Epithelial cell of proximal tubule (primary cell): Measurements from ENCODE around the gene MCCC2. TPM values are rescaled to one million over a fixed set of nuclear protein-coding genes. Genes with fewer than 3 reads are reported as not detected.
A peak's percentile ranks its signal among the peaks of the same experiment; 100 is the strongest.

Source experiments
- DNase-seq: peaks from one replicate; pipeline ENCODE4 v3.0.0-alpha.2; 2011; ENCODE audit warnings: low read depth
- H3K4me3 ChIP-seq: 2 replicates; pipeline ENCODE4 v1.5.1; 2011; ENCODE audit warnings: low read depth, mild to moderate bottlenecking, low read length
- total RNA-seq: library from RNA; depleted of rRNA; stranded (reverse); fragments of >200 nt; gene quantifications from 2 replicates; pipeline ENCODE4 v1.2.3, GENCODE V29; 2015
- TF ChIP-seq, protein P1 (sequence below): conservative IDR thresholded peaks from 2 replicates; pipeline ENCODE4 v1.5.1; 2012; ENCODE audit warnings: low read depth, mild to moderate bottlenecking, low read length

Gene MCCC2
- total RNA-seq, 1 donor from 2014 or later: 25.3 TPM

DNA sequence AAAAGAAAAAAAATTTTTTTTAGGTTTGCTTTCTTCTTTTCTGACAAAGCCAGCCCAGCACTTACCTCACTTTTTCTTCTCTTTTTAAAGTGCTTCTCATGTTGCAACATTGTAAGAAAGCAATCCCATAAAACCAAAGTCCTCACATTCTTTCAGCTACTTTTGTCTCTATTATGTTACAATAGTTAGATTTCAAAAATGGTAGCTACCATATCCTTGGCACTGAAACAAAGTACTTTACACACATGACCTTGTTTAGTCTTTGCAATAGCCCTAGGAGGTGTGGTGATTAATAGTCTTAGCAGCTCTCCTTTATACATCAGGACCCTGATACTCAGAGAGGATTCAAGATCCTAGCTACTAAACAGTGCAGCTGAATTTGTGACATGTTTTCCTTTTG lies 108.5 kb downstream of the MCCC2 start:
- no peak overlapping the region for H3K4me3 ChIP-seq
- TF ChIP-seq, protein P1, sequence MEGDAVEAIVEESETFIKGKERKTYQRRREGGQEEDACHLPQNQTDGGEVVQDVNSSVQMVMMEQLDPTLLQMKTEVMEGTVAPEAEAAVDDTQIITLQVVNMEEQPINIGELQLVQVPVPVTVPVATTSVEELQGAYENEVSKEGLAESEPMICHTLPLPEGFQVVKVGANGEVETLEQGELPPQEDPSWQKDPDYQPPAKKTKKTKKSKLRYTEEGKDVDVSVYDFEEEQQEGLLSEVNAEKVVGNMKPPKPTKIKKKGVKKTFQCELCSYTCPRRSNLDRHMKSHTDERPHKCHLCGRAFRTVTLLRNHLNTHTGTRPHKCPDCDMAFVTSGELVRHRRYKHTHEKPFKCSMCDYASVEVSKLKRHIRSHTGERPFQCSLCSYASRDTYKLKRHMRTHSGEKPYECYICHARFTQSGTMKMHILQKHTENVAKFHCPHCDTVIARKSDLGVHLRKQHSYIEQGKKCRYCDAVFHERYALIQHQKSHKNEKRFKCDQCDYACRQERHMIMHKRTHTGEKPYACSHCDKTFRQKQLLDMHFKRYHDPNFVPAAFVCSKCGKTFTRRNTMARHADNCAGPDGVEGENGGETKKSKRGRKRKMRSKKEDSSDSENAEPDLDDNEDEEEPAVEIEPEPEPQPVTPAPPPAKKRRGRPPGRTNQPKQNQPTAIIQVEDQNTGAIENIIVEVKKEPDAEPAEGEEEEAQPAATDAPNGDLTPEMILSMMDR: no peak
- no peak for DNase-seq

DNA sequence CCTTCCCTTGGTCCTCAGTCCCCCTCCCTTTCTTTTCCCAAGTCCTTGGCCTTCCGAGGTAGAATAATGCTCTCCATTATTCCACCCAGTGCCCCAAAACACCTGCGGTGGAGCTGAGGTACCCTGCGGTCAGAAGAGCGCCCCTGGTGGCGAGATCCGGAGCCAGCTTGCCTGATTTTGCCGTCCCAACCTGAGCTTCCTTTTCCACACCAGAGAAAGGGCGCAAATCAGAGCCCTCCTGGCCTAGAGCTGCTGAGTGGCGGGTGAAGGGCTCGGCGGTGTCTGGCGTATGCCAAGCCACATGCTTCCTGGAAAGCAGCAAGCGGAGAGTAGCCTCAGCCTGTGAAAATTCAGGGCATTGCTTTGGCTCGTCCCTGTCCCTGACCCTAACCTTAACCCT lies 110.8 kb downstream of the MCCC2 start:
- no peak overlapping the region for H3K4me3 ChIP-seq
- no peak for DNase-seq
- TF ChIP-seq, protein P1: peak; percentile 64

DNA sequence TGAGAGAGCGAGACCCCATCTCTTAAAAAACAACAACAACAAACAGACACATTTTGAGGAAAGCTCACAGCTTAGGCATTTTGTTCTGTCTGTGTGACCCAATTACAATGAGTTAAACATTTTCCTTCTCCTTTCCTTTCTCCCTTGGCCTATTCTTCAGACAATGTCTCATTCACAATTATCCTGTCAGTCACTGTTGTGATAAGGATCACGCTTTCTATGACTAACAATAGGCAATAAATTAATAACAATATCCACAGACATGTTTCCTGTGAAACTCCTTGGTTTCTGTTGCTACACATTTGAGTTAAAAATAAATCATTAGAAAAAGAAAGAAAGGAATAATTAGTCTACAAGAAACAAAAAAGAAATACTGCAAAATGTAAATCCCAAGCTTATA lies 112.1 kb downstream of the MCCC2 start:
- H3K4me3 ChIP-seq: no peak overlapping the region
- no peak for DNase-seq
- TF ChIP-seq, protein P1: no peak

DNA sequence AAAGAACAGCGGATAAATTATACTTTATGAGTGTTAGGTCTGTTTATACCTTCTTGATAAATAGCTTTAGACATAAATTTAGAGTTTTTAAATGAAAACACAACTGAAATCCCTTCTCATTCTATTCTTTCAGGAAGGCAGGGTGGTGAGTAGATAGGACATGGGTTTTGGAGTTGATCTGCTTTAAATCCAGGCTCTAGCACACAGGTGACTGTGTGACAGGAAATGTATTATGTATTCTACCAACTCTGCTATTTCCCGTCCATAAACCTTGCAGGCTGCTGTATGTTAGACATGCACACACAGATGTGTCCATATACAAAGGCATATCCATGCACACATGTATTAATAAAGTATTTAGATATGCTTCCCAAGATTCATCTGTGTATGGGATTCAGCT lies 112.6 kb downstream of the MCCC2 start:
- DNase-seq: no peak
- TF ChIP-seq, protein P1: no peak
- no peak overlapping the region for H3K4me3 ChIP-seq

DNA sequence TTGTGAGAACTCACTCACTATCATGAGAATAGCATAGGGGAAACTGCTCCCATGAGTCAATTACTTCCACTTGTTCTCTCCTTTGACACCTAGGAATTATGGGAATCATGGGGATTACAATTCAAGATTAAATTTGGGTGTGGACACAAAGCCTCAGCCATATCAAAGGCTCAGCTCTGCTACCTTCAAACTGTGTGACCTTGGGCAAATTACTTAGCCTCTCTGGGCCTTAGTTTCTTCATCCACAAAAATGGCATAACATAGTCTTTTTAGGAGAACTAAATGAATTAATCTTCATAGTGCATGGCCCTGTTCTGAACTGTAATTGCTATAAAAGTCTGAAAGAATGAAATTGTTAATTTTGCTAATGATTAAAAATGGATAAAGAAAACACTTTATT lies 113.7 kb downstream of the MCCC2 start:
- no peak for DNase-seq
- no peak overlapping the region for H3K4me3 ChIP-seq
- TF ChIP-seq, protein P1: no peak

DNA sequence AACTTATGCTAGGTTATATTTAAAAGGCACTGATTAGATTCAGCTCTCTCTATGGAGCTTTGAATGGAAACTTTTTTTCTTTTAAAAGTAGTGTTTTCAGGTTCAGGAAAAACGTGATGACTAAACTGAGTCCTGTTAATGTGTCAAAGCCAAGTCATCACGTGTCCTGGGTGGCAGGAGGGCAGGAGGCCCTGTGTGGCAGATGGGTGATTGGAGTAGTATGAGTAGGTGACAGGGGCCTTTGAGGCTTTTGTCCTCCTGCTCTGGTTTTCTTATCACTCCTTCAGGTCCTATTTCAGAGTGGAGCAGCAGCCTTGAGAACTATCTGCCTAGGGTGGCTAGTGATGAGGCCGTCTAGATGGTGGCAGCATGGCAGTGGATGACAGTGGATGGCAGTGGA lies 114.3 kb downstream of the MCCC2 start:
- H3K4me3 ChIP-seq: no peak overlapping the region
- TF ChIP-seq, protein P1: no peak
- DNase-seq: no peak

DNA sequence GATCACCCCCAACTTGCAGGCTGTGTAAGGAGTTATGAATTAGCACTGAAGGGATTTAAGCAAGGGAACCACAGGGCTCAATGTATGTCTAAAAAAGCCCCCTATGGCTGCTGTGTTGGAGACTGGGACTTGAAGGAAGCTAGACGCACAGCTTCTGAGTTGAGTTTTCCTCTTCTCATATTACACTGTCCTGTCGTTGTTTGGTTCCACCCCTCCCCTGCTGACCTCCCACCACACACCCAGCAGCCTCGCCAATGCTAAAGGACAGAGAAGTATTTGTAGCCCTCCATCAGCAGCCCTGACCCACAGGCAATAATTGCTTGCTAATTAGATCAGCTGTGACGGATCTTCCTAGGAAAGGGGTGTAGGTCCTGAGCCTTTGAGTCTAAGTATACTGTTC lies 116.8 kb downstream of the MCCC2 start:
- TF ChIP-seq, protein P1: no peak
- H3K4me3 ChIP-seq: no peak overlapping the region
- DNase-seq: no peak
